GM19239 (cell line): ENCODE data around the gene CRYGC.

Experiments used
- DNase-seq: peaks from one replicate; pipeline ENCODE4 v3.0.0; 2011; ENCODE audit warnings: low spot score; ENCODE audit not compliant: insufficient read length
- FAIRE-seq: peaks from 2 replicates; lab custom pipeline; 2011; peaks lifted over from hg19 to GRCh38; lab: Jason Lieb, UNC

CRYGC gene

DNA sequence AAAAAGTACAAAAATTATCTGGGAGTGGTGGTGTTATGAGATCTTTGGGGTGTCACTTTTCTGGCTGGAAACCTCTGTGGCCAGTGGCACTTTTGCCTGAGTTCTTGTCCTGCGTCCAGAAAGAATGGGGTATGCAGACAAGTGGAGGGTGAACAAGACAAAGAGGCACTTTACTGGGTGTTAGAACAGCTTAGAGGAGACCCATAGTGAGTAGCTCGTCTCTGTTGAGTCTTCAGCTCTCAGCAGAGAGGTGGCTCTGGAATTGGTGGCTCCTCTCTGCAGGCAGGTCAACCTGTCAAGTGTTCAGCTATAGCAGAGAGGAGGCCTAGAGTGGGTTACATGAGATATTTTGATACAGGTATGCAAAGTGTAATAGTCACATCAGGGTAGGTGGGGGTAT, 31.4 kb downstream of the CRYGC start:
- no peak for DNase-seq
- no peak for FAIRE-seq

DNA sequence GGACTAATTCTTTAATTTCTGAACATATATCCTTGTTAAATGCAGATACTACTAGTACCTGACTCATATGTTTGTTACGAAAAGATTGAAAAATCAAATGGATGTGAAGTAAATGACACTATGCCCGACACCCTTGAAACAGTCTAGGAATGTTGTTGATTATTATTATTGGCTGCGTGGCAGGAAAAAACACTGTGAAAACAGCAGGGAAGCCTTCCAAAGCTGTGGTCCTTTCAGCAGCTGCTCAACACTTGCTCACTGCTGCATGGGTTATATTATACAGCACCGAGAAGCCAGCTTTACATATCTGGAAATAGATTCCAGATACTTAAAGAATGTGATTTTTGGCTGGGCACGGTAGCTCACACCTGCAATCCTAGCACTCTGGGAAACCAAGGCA, 31.8 kb downstream of the CRYGC start:
- FAIRE-seq (no peak), DNase-seq (no peak)

GRCh38 chr2:208097313-208097712, 32.3 kb downstream of the CRYGC start:
- DNase-seq: no peak
- no peak for FAIRE-seq

GRCh38 chr2:208096080-208096479, 33.5 kb downstream of the CRYGC start:
- FAIRE-seq (no peak), DNase-seq (no peak)

GRCh38 chr2:208093128-208093527, 36.5 kb downstream of the CRYGC start:
- DNase-seq: no peak
- FAIRE-seq: no peak

DNA sequence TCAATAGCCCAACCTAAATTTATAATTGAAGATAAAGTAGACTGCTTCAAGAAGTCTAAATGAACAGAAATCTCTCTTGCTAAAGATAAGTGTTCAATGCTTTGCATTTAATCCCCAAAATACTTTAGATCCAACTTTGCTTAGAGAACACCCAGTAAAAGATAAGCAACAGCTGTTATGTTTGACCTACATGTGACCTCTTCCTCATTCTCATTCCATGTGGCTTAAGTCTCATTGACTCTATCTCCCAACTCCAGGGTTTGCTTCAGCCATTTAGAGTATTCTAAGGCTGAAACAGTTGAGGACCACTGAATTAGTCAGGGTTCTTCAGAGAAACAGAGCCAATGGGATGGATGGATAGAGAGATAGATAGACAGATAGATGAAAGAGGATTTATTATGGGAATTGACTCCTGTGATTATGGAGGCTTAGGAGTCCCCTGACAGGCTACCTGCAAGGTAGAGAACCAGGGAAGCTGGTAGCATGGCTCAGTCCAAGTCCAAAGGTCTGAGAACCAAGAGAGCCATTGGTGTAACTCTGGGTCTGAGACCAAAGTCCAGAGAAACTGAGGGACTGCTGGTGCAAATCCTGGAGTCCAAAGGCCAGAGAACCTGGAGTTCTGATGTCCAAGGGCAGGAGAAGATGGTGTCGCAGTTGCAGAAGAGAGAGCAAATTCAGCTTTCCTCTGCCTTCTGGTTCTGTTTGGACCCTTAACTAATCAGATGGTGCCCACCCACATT, 37.4 kb downstream of the CRYGC start:
- FAIRE-seq (no peak), DNase-seq (no peak)

DNA sequence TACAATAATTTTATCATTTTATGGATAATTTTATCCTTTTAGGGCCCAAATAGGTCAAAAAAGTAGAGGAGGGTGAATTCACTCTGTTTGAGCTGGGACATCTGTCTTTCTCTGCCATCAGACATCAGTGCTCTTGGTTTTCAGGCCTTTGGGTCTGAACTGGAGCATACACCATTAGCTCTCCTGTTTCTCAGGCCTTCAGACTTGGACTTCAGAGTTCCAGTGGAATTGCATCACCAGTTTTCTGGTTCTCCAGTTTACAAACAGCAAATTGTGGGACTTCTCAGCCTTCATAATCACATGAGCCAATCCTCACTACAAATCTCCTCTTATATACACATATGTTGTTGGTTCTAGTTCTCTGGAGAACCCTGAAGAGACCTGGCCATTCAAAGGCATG, 39.2 kb downstream of the CRYGC start:
- FAIRE-seq: no peak
- no peak for DNase-seq

DNA sequence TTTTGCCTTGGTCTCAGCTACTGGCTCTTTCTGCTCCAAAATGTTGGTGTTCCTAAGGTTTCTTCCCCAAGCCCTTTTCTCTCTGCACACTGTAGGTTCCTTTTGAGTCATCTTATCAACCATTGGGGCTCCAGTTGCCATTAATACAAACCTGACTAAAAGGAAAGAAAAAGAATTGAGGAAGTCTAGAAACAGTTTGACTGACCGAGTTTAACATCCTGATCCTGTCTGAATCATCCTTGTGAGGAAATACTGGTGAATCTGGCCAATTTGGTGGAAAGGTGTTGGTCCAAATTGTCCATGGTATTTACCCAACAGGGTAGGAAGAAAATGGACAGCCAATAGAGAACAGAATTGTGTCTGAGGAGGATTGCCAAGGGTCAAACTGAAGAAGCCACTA, 43.6 kb downstream of the CRYGC start:
- no peak for DNase-seq
- no peak for FAIRE-seq

GRCh38 chr2:208083807-208084206, 45.8 kb downstream of the CRYGC start:
- no peak for DNase-seq

More at GRCh38 chr2:208083807-208084206, 45.8 kb downstream of the CRYGC start:
- FAIRE-seq: no peak
